ENCODE measurements around the gene SORCS2.

Gene SORCS2

GRCh38 chr4:7500404-7500803 lies 308.1 kb downstream of the SORCS2 start:
- DNase-seq, result no peak

- no peak for DNase-seq
These were observed 309.0 kb downstream of the SORCS2 start for GRCh38 chr4:7501314-7501713.

- DNase-seq, result no peak
These were observed 309.5 kb downstream of the SORCS2 start for GRCh38 chr4:7501873-7502272.

- DNase-seq, result no peak
These were observed 311.4 kb downstream of the SORCS2 start for GRCh38 chr4:7503559-7504249.

- DNase-seq, result no peak
These were observed 313.0 kb downstream of the SORCS2 start for GRCh38 chr4:7505116-7505900.

- DNase-seq, result no peak
These were observed 313.8 kb downstream of the SORCS2 start for GRCh38 chr4:7506119-7506518.

- no peak for DNase-seq
These were observed 314.2 kb downstream of the SORCS2 start for GRCh38 chr4:7506572-7506971.

GRCh38 chr4:7507381-7507780 lies 315.0 kb downstream of the SORCS2 start:
- DNase-seq, result no peak

- DNase-seq, result no peak
These were observed 317.7 kb downstream of the SORCS2 start for GRCh38 chr4:7510066-7510465.

GRCh38 chr4:7510538-7510937 lies 318.2 kb downstream of the SORCS2 start:
- no peak for DNase-seq

- DNase-seq, result no peak
These were observed 319.2 kb downstream of the SORCS2 start for GRCh38 chr4:7511525-7511924.

GRCh38 chr4:7512428-7512827 lies 320.1 kb downstream of the SORCS2 start:
- DNase-seq, result no peak

- no peak for DNase-seq
These were observed 320.6 kb downstream of the SORCS2 start for GRCh38 chr4:7512946-7513345.

- DNase-seq, result no peak
These were observed 321.3 kb downstream of the SORCS2 start for GRCh38 chr4:7513671-7514070.

GRCh38 chr4:7514281-7514680 lies 321.9 kb downstream of the SORCS2 start:
- no peak for DNase-seq

- no peak for DNase-seq
These were observed 322.5 kb downstream of the SORCS2 start for GRCh38 chr4:7514789-7515188.

GRCh38 chr4:7515390-7515902 lies 323.1 kb downstream of the SORCS2 start:
- DNase-seq, result no peak

GRCh38 chr4:7516096-7516772 lies 323.9 kb downstream of the SORCS2 start:
- DNase-seq, result no peak

- DNase-seq, result no peak
These were observed 324.4 kb downstream of the SORCS2 start for GRCh38 chr4:7516773-7517144.

GRCh38 chr4:7518871-7519637 lies 326.7 kb downstream of the SORCS2 start:
- no peak for DNase-seq

GRCh38 chr4:7519638-7520376 lies 327.5 kb downstream of the SORCS2 start:
- no peak for DNase-seq

- no peak for DNase-seq
These were observed 329.3 kb downstream of the SORCS2 start for GRCh38 chr4:7521666-7522065.
